ENCODE results near the gene ELN.
A peak's percentile ranks its signal among the peaks of the same experiment; 100 is the strongest.

The ELN gene

DNA sequence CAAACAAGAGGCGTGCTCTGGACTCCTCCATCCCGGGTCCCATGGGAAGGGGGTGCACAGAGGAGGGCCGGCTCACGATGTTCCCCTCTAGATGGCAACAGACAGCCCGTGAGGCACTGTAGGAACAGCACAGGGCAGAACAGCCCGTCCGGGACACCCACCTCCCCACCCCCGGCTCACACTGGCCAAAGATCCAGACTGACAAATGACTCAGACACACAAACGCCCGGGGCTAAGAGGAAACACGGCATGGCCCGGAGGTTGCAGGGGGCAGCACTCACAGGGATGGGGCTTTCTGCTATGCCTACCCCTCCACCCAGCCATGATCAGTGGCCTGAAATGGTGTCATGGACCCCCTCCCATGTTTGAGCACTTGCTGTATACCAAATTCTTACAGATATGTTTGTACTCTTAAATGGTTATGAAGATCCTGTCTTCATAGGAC, 4.9 kb upstream of the ELN start:
- DNase-seq: peak in 3 of 56 donors; percentile 7 to 14 (median 11)

DNA sequence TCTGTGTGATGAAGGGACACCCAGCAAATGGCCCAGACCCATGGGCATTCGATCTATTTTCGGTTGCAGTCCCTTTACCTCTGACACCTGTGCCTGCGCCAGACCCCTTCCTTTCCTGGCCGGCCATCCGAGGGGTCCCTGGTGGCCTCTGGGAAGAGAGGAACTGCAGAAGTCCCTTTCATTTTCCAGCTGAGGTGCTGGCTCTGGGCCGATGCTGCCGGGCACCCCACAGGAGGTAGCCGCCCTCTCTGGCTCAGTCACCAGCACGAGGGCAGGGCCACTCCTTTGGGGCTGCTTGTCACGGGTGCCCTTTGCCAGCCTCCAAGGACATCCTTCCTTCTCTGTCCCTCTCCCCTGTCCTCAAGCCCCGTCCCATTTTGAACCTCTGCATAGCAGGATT, 4.2 kb upstream of the ELN start:
- DNase-seq: no peak

DNA sequence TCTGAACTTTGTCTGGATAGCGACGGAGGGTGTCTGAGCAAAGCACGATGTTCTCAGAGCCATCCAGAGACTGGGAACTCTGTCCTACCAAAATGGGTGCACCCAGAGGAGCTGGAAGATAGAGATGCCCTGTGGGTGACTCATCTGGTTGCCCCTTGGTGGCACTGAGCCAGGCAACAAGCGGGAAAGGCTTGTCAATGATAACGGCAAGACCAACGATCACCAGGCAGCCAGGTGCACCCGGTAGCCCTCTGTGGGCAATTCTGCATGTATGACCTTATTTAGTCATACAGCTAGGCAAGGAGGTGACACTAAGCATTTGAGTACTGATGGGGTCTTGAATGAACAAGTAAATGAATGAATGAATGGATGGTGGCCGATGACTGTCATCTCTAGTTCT, 2.8 kb upstream of the ELN start:
- DNase-seq: peak in 1 of 56 donors; percentile 14

DNA sequence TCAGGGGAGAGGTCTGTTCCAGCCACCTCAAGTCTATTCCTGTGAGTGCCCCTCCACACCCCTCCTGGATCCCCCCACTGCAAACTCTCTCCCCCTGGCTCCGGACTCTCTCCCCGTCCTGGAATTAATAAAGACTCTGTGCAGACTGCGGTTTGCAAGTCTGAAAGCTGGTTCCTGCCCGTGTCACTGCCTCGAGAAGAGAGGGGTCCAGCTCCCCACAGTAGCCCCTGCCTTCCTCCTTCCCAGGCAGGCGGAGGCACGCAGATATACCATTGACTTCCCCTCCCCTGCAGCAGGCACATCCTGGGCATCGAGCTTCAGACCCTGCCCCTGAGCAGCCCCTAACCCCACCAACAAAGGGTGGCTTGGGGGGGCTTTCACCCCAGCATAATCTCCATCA, 2.2 kb upstream of the ELN start:
- DNase-seq: no peak

DNA sequence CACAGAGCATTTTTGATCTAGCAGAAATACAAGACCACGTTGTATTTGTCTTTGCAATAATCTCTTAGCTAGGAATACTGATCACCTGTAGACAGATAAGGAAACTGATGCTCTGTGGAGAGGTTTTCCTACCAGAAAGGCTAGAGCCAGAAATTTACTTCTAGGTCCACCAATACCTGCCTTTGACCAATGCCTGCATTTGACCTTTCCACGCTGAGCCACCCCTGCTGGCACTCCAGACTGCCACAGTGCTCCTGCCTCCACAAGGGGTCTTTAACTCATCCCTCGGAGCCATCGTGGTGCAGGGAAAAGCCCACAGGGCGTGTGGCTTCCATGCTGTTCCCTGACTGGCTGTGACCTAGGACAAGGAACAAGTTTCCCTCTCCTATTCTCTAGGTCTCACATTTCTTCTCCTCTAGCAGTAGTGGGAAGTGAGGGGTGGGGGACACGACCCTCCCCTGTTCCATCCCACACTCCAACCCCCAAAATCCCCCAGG, 1.5 kb upstream of the ELN start:
- no peak for DNase-seq

DNA sequence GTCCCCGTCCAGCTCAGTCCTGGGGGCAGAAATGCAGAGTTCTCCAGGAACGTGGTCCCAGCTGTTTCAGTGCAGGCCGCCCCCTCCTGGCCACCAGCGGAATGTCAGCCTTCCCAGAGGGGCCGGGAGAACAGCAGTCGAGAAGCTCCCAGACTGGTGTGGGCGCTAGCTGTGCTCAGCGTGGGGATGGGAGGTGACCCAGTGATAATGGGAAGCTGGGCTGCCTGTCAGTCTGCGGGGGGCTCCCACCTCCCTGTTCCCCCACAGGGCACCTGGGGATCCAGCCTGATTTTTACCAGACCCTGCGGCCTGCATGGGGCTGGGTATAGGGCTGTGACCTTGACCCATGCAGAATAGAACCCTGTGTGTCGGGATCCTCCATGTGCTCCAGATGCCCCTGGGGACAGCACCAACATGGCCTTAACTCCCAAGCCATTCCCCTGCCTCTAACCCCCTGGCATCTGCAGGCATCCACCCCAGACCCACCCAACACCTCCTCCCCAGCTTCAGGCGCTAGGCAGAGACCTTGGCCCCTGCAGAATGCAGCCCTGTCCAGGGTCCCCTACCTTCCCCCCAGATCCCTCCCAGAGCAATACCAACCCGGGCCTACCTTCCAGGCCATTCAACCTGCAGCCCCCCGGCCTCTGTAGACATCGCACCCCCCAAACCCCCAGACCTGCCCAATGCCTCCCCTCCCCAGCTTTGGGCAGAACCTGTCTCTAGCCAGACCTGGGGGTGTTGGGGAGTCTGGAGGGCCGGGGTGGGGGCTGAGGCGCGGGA, 880 bp upstream of the ELN start:
- peak in 51 of 56 donors; percentile 25 to 89 (median 64) for DNase-seq

DNA sequence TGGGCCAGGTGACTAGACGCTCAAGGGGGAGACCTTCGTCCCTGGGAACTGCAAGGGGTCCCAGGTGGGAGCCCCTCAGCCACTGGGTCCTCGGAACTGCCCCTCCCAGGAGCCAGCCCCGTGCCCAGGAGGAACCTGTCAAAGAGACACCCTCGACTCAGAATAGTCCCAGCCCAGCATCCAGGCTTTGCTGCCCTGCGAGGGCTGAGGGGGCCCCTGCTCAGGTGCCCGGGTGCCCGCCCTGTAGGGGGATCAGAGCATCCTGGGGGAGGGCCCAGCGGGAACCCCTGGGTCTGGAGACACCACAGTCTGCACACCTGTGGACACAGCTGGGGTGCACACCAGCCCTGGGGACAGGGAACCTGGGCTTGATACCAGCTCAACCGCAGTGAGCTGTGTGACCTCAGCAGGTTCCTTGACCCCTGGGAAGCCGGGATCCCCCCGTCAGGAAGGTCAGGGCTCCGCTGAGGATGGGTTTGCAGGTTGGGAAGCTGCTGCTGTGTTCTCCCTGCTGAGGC, 407 bp downstream of the ELN start:
- peak in 1 of 56 donors; percentile 38 for DNase-seq

DNA sequence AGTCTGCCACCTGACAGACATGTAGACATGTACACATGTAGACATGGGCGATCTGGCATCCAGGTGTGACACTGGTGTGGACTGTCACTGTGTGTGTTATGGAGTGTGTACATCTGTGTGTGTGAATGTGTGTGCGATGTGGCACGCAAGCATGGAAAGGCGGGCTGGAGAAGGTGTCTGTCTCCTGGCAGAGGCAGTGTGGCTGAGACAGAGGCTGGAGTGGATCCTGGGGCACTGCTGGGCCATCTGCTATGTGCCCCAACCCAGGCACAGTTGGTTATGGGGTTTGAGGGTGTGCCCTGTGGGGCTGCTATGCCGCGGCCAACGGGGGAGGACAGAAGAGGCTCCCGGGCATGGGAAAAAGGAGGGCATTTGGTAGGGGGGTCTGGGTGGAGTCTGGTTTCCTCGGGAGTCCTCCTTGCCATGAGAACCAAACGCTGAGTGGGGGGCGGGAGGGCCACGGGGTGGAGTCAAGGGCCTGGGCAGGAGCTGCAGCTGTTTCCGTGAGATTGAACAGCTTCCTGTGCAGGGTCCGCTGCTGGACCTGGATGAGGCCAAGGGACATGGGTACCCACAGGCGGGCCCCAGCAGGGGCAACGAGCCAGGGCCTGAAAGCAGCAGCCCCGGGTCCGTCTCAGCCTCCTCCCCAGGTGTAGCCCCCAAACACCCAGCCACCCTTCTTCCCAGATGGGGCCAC, 1.3 kb downstream of the ELN start:
- DNase-seq: peak in 2 of 56 donors; percentile 21 to 25

DNA sequence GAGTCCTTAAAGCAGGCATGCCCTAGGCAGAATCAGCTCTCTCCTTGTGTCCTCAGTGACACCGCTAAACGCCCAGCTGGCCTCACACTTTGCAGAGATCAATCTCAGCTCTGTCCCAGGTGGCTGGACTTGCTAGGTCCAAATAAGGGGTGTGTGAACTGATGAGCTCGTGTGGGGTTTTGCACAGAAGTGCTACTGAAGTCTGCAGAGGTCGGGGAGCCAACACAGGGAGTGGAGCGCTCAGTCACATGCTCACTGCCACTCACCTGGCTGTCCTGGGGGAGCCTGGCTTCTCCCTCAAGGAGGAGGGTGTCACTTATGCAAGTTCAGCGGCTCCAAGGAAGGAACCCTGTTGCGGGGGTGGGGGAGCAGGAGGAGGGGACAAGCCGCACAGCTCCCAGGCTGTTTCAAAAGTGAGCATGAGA, 2.0 kb downstream of the ELN start:
- DNase-seq: peak in 3 of 56 donors; percentile 9 to 25 (median 12)

DNA sequence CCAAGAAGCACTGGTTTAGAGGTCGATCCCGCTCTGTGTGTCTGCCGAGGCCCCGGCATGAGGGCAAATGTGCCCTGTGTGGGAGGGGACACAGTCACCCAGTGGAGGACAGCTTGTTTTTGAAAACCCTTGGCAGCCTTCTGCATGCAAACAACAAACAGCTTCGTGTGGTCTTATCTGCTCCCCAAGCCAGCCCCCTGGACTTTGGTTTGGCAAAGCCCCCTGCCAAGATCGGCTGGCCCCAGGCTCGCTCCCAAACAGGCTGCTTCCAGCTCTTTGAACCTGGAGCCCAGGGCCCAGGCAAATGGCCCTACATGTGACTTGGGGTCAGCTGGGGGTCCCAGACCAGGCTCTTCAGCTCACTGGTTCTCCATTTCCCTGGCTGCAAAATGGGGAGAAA, 2.9 kb downstream of the ELN start:
- DNase-seq: no peak

DNA sequence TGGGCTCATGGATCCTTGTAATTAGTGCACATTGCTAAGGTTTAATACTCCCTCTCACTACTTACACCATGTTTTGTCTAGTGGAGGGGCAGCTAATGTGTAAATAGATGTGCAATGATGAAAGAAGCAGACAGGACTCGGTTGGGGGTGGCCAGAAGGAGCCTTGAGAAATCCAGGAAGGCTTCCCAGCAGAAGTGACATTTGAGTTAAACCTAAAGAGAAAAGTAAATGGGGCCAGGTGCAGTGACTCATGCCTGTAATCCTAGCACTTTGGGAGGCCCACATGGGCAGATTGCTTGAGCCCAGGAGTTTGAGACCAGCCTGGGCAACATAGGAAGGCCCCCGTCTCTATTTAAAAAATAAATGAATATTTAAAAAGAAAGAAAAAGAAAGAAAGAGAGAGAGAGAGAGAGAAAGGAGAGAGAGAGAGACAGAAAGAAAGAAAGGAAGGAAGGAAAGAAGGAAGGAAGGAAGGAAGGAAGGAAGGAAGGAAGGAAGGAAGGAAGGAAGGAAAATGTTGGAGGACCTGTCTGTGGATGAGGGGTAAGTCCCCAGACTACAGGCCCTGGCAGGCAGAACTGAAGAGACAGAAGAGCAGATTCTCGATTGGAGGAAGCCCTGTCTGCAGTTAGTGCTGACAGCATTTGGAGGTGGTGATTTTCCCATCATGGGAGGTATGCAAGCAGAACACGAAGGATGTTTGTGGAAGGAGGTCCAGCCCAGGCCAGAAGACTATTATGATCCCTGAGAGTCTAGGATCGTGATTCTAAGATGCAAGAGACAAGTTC, 3.6 kb downstream of the ELN start:
- no peak for DNase-seq

DNA sequence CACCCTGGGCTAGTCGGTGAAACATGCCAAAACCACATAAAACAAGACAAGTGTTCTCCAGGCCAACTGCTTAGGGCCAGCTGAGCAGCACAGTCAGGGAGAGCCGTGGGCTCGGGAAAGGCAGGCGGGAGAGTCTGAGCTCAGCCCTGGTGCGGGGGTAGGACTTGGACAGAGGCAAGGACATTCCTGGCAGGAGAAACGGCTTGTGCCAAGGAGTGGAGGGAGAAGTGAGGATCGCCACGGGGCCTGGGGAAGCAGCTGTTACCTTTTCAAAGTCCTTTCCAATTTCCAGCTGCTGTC, 4.2 kb downstream of the ELN start:
- peak in 23 of 56 donors; percentile 13 to 54 (median 24) for DNase-seq

DNA sequence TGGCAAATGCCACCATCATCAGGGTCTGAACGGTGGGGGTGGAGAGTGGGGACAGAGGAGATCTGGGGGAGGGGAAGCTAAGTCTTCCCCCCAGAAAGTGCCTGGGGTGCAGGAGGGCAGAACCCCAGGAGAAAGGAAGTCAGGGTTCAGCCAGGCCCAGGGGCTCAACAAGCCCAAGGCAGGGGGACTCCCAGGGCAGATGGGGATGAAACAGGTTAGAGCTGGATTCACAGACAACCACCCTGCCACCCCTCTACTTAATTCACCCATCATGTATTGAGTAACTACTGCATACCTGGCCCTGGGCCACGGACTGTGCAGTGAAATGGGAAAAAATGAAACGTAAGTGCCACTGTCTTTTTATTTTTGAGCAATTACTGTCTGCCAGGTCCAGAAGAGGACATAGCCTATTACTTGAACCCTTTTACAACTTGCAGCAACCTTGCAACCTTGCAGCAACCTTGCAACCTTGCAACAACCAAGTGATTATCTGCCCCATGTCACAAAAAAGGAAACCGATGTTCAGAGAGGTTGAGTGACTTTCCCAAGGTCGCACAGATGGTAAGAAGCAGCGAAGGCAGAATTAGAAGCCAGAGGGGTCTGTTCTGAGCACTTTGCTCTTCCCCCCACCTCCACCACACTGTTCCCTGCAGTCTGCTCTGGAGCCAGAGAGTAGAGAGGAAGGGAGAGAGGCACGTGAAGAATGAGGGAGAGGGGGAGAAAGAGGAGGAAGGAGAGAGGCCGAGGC, 4.8 kb downstream of the ELN start:
- DNase-seq: no peak

DNA sequence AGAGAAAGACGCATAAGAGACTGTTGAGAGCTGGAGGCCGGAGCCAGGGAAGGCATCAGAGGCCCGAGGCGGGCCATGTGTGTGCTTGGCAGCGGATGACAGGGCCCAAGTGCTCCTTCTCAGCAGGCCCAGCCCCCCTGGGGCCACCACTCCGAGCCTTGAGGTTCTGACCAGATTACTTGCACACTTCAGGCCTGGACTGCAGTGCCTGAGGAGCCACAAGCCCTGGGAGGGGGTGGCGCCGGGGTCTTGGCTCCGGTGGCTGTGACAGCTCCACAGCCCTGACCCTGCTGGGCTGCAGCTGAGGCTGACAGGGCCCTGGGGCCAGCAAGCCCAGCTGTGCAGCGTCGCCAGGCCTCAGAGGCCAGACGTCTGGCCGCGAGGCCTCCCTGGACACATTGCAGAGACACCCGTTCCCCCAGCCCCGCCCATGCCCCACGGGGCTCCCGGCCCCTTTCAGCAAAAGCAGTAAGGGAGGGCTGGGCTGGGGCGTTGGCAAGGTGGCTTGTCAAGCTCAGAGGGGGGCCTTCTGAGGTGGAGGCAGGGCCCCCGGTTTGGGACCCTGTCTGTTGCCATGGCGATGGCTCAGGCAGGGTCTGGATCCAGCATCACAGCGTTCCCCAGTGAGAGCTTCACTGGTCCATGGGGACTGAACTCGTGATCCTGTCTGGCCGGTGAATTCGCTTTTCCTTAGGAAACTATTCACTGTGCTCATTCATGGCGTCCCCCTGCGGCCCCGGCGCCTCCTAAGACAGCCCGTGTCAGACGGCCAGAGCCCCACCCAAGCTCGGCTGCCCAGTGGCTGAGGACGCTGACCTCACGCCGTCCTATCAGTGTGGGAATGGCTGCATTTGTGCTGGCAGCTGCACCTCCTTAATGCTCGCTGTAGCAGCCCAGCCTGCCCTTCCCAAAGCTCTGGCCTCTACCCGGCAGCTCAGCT, 5.7 kb downstream of the ELN start:
- DNase-seq: peak in 27 of 56 donors; percentile 19 to 75 (median 49)

DNA sequence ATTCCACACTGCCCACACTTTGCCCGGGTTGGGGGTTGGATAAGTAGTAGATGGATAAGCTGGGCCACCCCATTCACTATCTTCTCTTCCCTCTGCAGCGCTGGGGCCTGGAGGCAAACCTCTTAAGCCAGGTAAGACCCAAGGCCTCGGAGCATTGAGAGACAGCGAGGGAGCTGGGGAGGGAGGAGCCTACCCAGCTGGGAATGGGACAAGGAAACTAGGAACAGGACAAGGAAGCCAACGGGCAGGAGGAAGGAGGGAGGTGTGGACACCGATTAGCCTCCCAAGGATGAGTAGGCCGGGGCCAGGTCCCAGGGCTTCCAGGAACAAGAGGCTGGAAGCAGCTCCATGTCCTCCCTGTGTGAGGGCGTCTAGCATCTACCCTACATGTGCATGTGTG, 9.6 kb downstream of the ELN start:
- no peak for DNase-seq

DNA sequence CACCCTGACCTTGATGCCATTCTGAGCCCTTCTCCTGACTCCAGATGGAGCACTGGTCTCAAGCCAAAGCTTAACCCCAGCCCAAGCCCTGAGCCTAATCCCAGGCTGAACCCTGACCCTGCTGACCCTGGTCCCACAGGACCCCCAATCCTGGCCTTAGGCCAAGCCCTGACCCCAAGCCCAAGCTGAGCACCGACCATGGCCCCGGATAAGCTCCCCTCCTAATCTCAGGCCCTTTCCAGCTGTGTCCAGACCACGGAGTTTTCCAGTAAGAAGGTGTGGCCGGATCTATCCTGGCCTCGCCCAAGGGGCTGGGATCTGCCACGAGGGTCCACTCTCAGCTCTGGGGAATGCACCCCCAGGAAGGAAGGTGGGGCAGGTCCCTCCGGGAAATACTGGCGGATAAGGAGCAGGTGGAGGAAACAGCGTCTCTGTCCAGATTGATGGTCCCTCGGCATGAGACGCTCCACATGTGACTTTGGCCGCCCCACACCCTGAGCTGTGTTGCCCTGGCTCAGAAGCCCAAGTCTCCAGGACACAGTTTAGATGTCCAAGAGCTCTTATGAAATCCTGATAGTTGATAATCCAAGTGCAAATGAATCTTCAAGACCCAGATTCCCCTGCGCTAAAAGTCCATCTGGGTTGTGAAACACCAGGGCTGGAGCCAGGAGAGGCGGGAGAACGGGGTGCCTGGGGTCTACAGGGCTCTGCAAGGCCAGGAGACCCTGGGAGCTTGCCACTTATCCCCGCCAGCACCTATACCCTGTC, 10.4 kb downstream of the ELN start:
- no peak for DNase-seq

DNA sequence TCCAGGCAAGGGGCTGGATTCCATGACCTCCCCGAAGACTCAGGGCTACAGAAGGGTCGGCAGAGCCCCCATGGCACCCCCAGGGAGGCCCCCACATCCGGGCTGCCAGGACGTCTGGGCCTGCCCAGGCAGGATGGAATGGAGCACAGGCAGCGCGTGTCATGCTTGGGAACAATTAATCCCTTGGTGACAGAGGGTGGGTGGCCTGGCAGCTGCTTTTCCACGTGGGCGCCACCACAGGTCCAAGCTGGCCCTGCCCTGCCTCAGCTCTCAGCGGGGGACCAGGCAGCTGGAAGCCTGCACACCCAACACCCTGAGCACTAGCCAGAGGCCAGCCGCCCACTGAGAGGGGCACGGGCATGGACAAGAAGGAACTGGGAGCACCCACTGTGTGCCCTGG, 11.4 kb downstream of the ELN start:
- DNase-seq: peak in 5 of 56 donors; percentile 14 to 43 (median 29)

DNA sequence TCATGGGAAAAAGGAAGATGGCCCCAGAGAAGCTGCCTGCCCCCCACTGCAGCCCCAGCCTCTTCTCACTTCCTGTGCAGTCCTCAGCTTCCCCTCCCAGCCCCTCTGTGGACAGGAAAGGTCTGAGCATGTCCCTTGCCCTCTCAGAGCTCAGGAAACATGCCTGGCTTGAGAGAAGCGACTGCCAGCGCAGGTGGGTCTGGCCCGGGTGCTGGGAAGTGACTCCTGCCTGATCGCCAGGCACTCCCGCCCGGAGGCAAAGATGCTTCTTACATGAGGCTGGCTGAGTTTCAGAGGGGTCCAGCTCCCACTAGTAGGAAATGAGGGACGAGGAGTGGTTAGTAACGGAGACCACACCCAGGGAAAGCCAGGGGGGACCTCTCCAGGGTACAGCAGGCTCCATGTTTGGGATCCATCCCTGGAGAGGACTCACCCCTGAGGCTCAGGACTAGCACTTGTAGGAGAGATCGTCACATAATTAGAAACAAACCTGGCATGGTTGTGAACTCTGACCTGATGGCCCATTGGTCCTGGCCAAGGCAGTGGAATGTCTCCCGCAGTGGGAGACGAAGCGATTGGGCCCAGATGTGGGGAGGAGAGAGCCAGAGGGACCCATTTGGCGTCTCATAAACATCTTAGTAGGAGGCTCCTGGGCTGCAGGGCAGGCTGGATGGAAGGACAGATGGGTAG, 12.3 kb downstream of the ELN start:
- DNase-seq: no peak
